Measurements from ENCODE around the gene MINDY4B.
"Not testable (repeated sequence)": the region's sequence is repeated elsewhere in the genome, so short reads cannot be mapped to it uniquely, and the experiment has no call there.

MINDY4B gene

GRCh38 chr3:150899141-150899540, 6.1 kb downstream of the MINDY4B start:
- no peak for DNase-seq (ENCODE audit: low read depth in 1 of 2, low spot score in 1 of 2)

DNA sequence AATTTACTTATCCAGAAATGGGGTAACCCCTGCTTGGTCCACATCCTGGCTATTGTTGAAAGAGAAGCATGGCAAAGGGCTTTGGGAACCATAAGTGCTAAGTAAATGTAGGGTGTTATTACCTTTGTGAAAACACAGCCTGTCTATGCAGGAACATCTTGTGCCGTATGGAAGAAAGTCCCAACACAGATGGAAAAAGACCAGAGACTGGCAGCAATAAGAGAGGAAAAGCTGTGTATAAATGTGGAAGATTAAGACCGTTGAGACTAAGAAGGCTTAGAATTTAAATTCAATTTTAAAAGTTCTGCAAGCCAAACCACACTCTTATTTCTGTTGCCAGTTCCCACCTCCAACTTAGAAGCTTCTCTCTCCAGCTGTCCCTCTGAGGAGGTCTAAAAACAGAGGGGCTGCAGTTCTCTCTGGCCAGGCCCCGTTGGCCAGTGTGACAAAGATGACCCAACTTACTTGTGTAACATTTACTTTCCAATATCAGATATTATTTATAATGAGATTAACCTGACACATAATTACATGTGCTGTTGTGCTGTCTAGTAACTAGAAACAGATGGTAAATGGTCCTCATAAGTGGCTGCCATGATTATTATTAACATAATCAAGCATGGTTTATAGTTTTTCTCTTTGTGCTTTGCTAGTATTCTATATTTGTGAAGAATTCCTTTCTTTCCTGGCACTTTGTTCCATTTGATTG, 7.0 kb downstream of the MINDY4B start:
- DNase-seq (ENCODE audit: low read depth in 1 of 2, low spot score in 1 of 2): no peak

- no peak for DNase-seq (ENCODE audit: low read depth in 1 of 2, low spot score in 1 of 2)
Measured at GRCh38 chr3:150897592-150897991, 7.6 kb downstream of the MINDY4B start.

- no peak for DNase-seq (ENCODE audit: low read depth in 1 of 2, low spot score in 1 of 2)
Measured at GRCh38 chr3:150890831-150891230, 14.4 kb downstream of the MINDY4B start.

- DNase-seq (ENCODE audit: low read depth in 1 of 2, low spot score in 1 of 2): no peak
Measured at GRCh38 chr3:150890295-150890694, 14.9 kb downstream of the MINDY4B start.

- DNase-seq (ENCODE audit: low read depth in 1 of 2, low spot score in 1 of 2): no peak
Measured at GRCh38 chr3:150889106-150889505, 16.1 kb downstream of the MINDY4B start.

DNA sequence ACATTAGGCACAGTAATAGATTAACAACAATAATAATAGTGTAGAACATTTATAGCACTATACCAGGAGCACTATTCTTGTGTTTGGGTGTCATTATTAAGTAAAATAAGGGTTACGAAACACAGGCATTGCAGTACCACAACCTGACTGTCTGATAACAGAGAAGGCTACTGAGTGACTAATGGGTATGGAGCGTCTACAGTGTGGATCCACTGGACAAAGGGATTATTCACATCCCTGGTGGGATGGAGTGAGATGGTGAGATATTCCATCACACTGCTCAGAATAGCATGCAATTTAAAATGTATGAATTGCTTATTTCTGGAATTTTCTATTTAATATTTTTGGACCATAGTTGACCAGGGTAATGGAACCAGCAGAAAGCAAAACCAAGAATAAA, 18.2 kb downstream of the MINDY4B start:
- no peak for DNase-seq (ENCODE audit: low read depth in 1 of 2, low spot score in 1 of 2)

- no peak for DNase-seq (ENCODE audit: low read depth in 1 of 2, low spot score in 1 of 2)
Measured at GRCh38 chr3:150885535-150885934, 19.7 kb downstream of the MINDY4B start.

DNA sequence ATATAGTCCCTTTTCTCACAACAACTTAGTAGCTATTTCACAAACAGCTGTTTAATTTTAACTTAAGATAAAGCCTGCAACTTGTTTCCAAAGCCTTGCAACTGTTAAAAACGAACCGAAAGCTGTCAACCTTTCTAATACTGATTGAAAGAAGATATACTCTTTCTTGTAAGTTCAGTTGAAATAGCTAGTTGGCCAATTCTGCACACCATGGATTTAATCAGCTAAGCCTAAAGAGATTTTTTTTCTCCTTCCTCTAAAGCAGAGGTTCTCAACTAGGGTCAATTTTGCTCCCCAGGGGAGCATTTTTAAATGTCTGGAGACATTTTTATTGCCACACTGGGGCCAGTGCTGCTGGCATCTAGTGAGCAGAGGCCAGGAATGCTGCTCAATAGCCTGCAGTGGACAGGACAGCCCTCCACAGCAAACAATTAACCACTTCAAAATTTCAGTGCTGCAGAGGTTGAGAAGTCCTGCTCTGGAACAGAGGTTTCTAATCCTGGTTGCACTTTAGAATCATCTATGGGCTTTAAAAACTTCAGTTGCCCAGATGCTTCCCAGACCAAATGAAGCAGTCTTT, 26.2 kb downstream of the MINDY4B start:
- DNase-seq (ENCODE audit: low read depth in 1 of 2, low spot score in 1 of 2): no peak

DNA sequence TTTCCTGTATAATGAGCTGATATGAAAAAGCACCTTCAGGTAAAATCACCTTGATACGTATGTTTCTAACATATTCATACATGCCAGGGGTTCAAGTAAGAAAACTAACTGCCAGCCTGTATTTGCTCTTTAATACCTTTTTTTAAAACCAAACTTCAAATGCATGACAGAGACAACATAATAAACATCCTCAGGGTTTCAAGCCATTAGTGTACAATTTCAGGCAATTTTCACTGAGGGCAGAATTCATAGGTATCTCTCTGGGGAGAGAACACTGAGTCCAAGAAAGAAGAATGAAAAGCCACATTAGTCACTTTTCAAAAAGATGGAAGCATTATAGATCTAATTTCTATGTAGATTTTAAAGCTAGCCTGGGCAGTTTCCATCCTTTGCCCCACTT, 26.9 kb downstream of the MINDY4B start:
- DNase-seq (ENCODE audit: low read depth in 1 of 2, low spot score in 1 of 2): no peak

GRCh38 chr3:150877303-150877702, 27.9 kb downstream of the MINDY4B start:
- no peak for DNase-seq (ENCODE audit: low read depth in 1 of 2, low spot score in 1 of 2)

DNA sequence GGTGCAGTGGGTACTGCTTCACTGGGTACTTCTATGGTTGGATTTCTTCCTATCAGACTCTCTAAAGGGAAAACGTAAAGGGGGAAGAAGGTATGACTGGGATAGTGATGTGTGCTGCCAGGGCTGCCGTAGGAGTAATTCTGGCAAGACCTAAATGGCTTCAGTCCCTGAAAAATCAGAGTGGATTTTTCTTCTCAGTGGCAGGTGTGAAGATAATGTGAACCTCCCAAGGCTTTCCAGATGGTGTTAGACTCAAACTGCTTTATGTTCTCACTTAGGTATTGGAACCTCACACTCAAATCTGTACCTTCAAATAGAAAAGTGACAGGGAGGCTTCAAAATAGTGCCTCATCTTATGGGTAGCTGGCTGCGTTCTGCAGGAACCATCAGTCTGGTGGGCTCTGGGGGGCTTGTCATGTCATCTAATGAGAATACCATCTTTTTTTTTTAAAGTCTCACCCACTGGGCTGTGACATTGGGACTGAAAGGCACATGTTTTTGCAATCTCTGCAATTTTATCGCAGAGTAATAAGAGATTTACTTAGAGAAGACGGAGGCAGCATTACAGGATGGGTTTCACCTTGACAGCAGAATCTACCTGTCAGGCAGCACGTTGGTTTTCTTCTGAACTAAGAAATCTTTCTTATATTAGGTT, 28.5 kb downstream of the MINDY4B start:
- DNase-seq (ENCODE audit: low read depth in 1 of 2, low spot score in 1 of 2): no peak

GRCh38 chr3:150875548-150875947, 29.7 kb downstream of the MINDY4B start:
- no peak for DNase-seq (ENCODE audit: low read depth in 1 of 2, low spot score in 1 of 2)

- no peak for DNase-seq (ENCODE audit: low read depth in 1 of 2, low spot score in 1 of 2)
Measured at GRCh38 chr3:150874666-150875219, 30.5 kb downstream of the MINDY4B start.

DNA sequence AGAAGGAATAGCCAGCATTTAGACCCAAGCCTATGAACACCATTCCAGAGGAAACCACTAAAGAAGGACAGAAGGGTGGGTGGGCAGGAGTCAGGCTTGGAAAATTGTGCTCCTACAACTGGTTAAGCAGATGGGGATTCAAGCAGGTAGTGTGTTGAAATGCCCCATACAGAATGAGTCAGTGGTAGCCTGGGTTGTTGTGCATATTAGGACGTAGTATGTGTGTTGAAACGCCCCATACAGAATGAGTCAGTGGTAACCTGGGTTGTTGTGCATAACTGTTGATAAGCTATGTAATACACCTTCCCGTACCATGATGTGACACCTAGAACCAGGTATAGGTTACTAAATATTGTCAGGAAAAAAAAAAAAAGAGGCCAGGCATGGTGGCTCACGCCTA, 34.0 kb downstream of the MINDY4B start:
- no peak for DNase-seq (ENCODE audit: low read depth in 1 of 2, low spot score in 1 of 2)

GRCh38 chr3:150870406-150870805, 34.8 kb downstream of the MINDY4B start:
- no peak for DNase-seq (ENCODE audit: low read depth in 1 of 2, low spot score in 1 of 2)

- DNase-seq (ENCODE audit: low read depth in 1 of 2, low spot score in 1 of 2): no peak
Measured at GRCh38 chr3:150868282-150868681, 37.0 kb downstream of the MINDY4B start.

- DNase-seq (ENCODE audit: low read depth in 1 of 2, low spot score in 1 of 2): no peak
Measured at GRCh38 chr3:150867434-150867833, 37.8 kb downstream of the MINDY4B start.

DNA sequence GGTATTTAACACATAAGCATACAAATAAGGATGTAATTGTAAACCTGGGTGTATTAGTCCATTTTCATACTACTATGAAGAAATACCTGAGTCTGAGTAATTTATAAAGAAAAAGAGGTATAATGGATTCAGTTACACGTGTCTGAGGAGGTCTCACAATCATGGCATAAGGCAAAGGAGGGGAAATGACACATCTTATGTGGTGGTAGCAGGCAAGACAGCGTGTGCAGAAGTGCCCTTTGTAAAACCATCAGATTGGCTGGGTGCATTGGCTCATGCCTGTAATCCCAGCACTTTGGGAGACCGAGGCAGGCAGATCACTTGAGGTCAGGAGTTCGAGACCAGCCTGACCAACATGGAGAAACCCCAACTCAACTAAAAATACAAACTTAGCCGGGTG, 41.3 kb downstream of the MINDY4B start:
- not testable (repeated sequence) for DNase-seq (ENCODE audit: low read depth in 1 of 2, low spot score in 1 of 2)

DNA sequence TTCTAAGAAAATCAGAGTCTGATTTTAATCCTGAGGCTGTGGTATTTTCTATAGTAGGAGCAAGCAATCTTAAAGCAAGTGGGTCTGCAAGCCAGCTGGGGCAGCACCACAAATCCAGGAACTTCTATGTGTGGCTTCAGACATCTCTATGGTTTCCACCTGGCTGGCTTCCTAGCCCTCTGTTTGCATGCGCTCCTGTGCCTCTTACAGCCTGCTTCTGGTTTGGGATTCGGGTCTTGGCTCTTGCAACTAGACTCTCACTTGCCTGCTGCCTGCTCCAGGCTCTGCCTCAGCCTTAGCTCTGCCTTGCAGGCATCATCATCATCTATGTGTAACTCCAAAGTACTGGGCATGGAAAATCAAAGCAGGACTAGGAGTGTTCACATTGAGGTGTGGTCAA, 43.4 kb downstream of the MINDY4B start:
- DNase-seq (ENCODE audit: low read depth in 1 of 2, low spot score in 1 of 2): no peak

- not testable (repeated sequence) for DNase-seq (ENCODE audit: low read depth in 1 of 2, low spot score in 1 of 2)
Measured at GRCh38 chr3:150857936-150858335, 47.3 kb downstream of the MINDY4B start.

GRCh38 chr3:150850191-150850590, 55.0 kb downstream of the MINDY4B start:
- DNase-seq (ENCODE audit: low read depth in 1 of 2, low spot score in 1 of 2): no peak
